Esophagus (tissue), 2 donors: ENCODE measurements around the gene ZGPAT. TPM values are rescaled to one million over a fixed set of nuclear protein-coding genes. Genes with fewer than 3 reads are reported as not detected.
A peak's percentile ranks its signal among the peaks of the same experiment; 100 is the strongest.

Experiments used
- H3K27ac ChIP-seq, 2 donors: one replicate each; pipeline ENCODE4 v1.5.1; 2013; ENCODE audit warnings: low read depth in 2 of 2, mild to moderate bottlenecking in 2 of 2, inconsistent platforms in 1 of 2, low read length in 1 of 2, moderate library complexity in 1 of 2
- H3K27me3 ChIP-seq, 2 donors: one replicate each; pipeline ENCODE4 v1.6.1; 2013; ENCODE audit warnings: low read length in 2 of 2, control low read depth in 1 of 2, mild to moderate bottlenecking in 1 of 2; ENCODE audit not compliant: insufficient read depth in 2 of 2, control insufficient read depth in 1 of 2
- H3K36me3 ChIP-seq, 2 donors: one replicate each; pipeline ENCODE4 v1.6.1; 2013; ENCODE audit warnings: low read length in 1 of 2; ENCODE audit not compliant: control insufficient read depth in 2 of 2, insufficient read depth in 2 of 2
- H3K4me1 ChIP-seq, 2 donors: one replicate each; pipeline ENCODE4 v1.6.1; 2013; ENCODE audit warnings: low read length in 1 of 2; ENCODE audit not compliant: control insufficient read depth in 2 of 2, insufficient read depth in 2 of 2
- H3K4me3 ChIP-seq, 2 donors: one replicate each; pipeline ENCODE4 v1.5.1; 2013; ENCODE audit warnings: low read length in 2 of 2, mild to moderate bottlenecking in 2 of 2, low read depth in 1 of 2, moderate library complexity in 1 of 2
- H3K9me3 ChIP-seq, 2 donors: one replicate each; pipeline ENCODE4 v1.6.1; 2013; ENCODE audit warnings: mild to moderate bottlenecking in 2 of 2, low read depth in 1 of 2, low read length in 1 of 2, moderate library complexity in 1 of 2; ENCODE audit not compliant: control insufficient read depth in 2 of 2, insufficient read depth in 1 of 2
- WGBS, 2 donors: extraction: QIAGEN DNeasy Blood & Tissue Kit; methylation state at CpG; one replicate each; pipeline ENCODE4 v1.1.7; 2013; 5-methylcytosine and 5-hydroxymethylcytosine counted together
- polyA plus RNA-seq, 2 donors: library from polyadenylated mRNA; stranded (reverse); fragments of 200-250 nt; gene quantifications; one replicate each; pipeline ENCODE4 v1.2.3, GENCODE V29; 2013
- donor health status: healthy with polysubstance abuse.
- donor health status: Bipolar disorder and iron deficiency.

Gene ZGPAT
- polyA plus RNA-seq, 2 donors = 24.4 to 38.9 TPM

DNA sequence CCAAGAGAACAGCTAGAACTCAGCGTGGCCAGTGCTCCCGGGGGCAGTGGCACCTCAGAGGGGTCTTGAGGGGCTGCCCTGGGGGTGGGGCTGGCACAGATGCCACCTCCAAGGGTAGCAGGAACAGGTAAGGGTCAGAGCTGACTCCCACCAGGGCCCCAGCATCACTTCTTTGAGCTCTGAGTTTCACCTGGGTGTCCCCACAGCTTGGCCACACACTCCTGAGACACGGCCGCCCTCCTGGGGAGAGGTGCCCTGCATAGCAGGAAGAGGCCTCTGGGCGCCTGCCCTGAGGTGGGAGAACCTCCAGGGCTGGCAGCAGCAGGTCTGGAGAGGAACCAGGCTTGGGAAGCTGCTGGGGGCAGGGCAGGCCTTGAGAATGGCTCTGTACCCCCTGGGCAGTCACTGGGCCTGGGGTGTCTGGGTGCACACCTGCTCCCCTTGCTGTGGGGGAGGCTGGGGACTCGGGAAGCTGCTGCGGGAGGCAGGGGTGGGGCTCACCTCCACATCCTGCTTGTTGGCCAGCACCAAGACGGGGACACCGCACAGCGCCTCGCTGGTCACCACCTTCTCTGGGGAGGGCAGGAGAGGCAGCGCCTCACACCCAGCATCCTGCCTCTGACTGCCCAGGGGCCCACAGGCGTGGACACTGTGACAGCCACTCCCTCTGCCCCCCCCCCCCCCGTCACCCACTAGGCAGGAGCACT lies 6.4 kb upstream of the ZGPAT start:
- peaks cover 4 to 18% of the 10 kb centered on the region in 2 donors for H3K4me1 ChIP-seq
- H3K36me3 ChIP-seq = peaks cover 6 to 22% of the 10 kb centered on the region in 2 donors
- 71 to 75% methylated on average over 14 of the region's 14 CpGs for WGBS, 2 donors
- H3K27me3 ChIP-seq = no peaks in the 10 kb centered on the region
- H3K27ac ChIP-seq = no peak overlapping the region
- no peak overlapping the region for H3K4me3 ChIP-seq
- no peaks in the 10 kb centered on the region for H3K9me3 ChIP-seq

DNA sequence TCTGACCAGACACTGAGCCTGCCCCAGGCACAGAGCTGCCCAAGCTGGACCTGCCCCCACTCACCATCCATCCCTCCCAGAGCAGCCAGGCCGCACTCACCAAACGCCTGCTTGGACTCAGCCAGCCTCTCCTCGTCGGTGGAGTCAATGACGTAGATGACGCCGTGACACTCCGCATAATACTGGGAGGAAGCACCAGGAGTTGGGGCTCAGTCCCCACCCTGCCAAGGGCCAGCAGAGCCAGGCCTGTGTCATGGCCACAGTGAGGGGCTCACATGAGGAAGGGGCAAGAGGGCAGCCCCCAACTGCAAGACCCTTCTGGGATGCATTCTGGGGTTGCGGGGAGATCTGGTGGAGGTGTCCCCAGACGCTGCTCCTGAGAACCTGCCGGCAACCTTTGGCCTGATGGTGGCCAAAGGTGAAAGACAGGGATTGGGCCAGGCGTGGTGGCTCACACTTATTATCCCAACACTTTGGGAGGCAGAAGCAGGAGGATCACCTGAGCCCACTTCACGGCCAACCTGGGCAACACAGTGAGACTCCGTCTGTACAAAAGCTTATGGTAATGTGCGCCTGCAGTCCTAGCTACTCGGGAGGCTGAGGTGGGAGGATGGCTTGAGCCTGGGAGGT lies 5.7 kb upstream of the ZGPAT start:
- 85 to 91% methylated on average over 16 of the region's 16 CpGs for WGBS, 2 donors
- peaks cover 6 to 22% of the 10 kb centered on the region in 2 donors for H3K36me3 ChIP-seq
- H3K4me1 ChIP-seq = peaks cover 0 to 13% of the 10 kb centered on the region in 2 donors
- H3K27me3 ChIP-seq = no peaks in the 10 kb centered on the region
- H3K9me3 ChIP-seq = no peaks in the 10 kb centered on the region
- H3K4me3 ChIP-seq = no peak overlapping the region
- no peak overlapping the region for H3K27ac ChIP-seq

DNA sequence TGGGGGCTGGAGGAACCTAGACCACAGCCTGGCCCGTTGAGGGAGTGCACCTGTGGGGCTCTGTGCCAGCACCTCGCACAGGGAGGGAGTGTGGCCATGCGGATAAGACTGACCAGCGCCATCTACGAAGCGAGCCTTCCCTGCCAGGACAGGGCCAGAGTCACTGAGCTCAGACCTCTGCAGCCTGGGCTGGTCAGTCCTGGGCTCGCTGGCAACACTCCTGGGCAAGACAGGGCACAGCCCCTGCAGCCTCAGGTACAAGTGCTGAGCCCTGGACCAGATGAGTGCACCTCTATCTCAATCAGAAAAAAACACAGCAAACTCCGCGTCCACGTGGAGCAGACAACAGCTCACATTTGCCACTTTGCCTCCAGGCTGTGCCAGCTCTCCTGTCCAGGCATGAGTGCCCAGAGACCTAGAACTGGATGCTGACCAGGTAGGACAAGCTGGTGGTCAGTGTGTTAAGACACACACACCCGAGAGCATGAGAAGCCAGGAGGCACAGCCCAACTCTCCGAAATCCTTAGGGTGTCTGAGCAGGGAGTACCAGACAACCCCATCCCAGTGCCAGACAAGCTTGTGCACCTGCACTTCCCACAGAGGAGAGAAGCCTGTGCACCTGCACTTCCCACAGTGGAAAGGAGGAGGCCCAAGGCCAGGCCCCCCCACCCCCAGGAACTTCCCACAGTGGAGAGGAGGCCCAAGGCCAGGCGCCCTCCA lies 4.9 kb upstream of the ZGPAT start:
- 71 to 72% methylated on average over 13 of the region's 13 CpGs for WGBS, 2 donors

DNA sequence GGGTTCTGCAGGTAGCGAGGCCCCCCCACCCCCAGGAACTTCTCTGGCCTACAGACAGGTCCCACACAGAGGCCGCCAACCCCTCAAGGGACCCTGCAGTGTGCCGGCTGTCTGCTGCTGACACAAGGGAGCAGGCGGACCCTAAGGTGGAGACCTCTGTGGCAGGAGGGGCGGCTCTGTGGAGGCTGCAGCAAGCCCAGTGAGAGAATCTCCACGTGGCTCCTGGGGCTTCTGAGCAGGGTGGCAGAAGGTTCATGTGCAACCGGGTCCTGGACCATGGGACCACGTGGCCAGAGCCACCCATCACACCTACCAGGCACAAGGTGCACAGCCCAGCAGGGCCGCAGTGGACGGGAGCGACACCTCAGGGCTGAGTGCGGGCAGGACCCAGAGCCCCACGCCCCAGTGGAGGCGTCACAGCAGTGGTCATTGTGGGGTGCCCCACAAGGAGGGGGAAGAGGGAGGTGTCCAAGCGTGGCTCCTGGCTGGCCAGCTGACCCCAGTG lies 4.3 kb upstream of the ZGPAT start:
- 79 to 89% methylated on average over 10 to 15 of the region's 15 CpGs for WGBS, 2 donors
- Histone ChIP-seq H3K27ac (no peak overlapping the region), H3K4me1 (peaks cover 0 to 8% of the 10 kb centered on the region in 2 donors), H3K27me3 (no peaks in the 10 kb centered on the region), H3K9me3 (no peaks in the 10 kb centered on the region), H3K36me3 (peaks cover 6 to 22% of the 10 kb centered on the region in 2 donors), H3K4me3 (no peak overlapping the region)

More for the DNA sequence above, 4.9 kb upstream of the ZGPAT start:
- Histone ChIP-seq H3K4me1 (peaks cover 0 to 6% of the 10 kb centered on the region in 2 donors), H3K27me3 (no peaks in the 10 kb centered on the region), H3K9me3 (no peaks in the 10 kb centered on the region), H3K27ac (no peak overlapping the region), H3K4me3 (no peak overlapping the region), H3K36me3 (peaks cover 6 to 22% of the 10 kb centered on the region in 2 donors)

DNA sequence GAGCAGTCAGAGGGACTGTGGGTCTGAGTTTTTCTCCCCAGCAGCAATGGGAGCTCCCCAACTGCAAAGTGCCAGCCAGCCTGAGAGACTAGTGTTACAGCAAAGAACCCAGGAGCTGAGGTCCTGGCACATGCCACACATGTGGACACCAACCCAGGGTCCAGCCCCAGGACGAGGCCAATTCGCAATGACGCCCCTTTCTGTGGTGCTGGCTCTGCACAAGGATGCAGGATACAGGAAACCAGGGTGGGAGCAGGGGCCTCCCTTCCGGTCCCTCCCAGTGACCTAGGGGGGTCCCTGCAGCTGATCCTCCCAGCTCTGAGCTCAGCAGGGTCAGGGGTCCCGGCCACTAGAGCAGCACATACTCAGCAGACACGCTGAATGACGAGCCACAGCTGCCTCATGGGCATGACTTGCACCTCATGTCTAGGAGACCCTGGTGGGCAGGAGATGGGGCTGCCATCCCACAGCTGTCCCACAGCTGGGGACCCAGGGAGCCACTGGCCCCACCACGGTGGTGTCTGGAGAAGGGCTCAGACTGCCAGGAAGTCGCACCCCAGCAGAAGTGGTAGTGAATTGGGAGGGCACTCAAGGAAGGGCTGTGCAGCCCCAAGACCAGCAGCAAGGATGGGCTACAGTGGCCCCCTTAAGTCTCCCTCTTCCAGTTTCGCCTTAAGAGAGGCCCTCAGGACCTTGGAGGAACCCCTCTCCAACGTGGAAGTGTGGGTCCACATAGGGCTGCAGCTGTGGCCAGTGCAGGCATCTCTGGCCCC lies 3.7 kb upstream of the ZGPAT start:
- peaks cover 6 to 27% of the 10 kb centered on the region in 2 donors for H3K36me3 ChIP-seq
- H3K4me3 ChIP-seq = no peak overlapping the region

DNA sequence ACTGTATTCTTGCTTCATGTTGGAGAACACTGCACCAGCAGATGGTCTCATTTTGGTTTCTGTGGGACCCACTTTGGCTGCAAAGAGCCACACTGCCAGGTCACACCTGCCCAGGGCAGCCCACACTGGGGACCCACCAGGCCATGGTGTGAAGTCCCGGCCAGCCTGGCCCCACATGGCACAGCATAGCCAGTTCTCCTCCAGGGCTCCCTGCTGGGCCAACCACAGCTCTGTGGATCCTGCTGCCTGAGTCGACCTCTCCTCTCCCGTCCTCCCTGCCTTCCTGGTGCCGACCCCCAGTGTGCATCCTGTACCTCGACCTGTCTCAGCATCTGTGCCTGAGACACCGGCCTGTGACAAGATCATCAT lies 3.1 kb upstream of the ZGPAT start:
- Histone ChIP-seq H3K9me3 (no peaks in the 10 kb centered on the region), H3K4me3 (no peak overlapping the region)

More for the DNA sequence above, 3.7 kb upstream of the ZGPAT start:
- Histone ChIP-seq H3K27ac (no peak overlapping the region), H3K27me3 (no peaks in the 10 kb centered on the region), H3K4me1 (peaks cover 0 to 14% of the 10 kb centered on the region in 2 donors), H3K9me3 (no peaks in the 10 kb centered on the region)
- 88 to 90% methylated on average over 11 of the region's 11 CpGs for WGBS, 2 donors

DNA sequence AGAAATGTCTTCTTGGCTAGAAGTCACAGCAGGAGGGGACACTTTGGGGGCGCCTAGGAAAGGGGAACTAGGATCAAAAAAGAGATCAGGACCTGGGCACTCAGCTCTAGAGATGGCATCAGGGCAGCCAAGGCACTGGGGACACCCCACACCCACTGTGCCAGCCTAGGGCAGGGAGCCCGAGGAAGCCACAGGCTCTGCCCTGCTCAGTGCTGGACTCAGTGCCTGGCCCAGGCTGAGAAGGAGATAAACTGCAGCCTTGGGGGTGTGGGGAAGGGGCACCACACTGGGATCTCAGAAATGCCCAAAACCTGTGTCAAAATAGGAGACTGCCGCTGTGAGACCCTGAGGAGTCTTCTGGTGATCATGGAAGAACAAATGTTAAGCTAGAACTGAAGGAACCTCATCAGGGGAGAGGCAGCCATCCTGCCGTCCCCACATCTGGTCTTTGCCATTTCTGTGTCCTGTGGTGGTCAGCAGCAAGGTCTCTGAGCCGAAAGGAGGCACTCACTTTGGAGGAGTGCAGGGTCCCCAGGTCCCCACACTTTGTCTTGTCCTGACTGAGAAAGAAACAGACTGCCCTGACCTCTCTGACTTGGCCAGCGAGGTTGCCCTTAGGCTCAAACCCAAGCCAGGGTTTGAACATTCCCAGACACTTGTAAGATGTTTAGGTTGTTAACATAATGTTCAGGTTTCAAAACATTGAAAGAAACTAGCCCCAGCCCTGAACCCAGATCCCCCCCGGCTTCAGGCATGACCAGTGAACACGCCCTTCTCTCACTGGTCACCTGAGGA lies 2.4 kb upstream of the ZGPAT start:
- Histone ChIP-seq H3K9me3 (no peaks in the 10 kb centered on the region), H3K27ac (no peak overlapping the region), H3K4me3 (no peak overlapping the region), H3K36me3 (peaks cover 6 to 30% of the 10 kb centered on the region in 2 donors), H3K4me1 (peaks cover 0 to 12% of the 10 kb centered on the region in 2 donors), H3K27me3 (no peaks in the 10 kb centered on the region)
- 87 to 90% methylated on average over 8 of the region's 8 CpGs for WGBS, 2 donors

More for the DNA sequence above, 3.1 kb upstream of the ZGPAT start:
- 78 to 87% methylated on average over 6 of the region's 6 CpGs for WGBS, 2 donors
- Histone ChIP-seq H3K27me3 (no peaks in the 10 kb centered on the region), H3K27ac (no peak overlapping the region), H3K4me1 (peaks cover 0 to 12% of the 10 kb centered on the region in 2 donors), H3K36me3 (peaks cover 6 to 30% of the 10 kb centered on the region in 2 donors)

DNA sequence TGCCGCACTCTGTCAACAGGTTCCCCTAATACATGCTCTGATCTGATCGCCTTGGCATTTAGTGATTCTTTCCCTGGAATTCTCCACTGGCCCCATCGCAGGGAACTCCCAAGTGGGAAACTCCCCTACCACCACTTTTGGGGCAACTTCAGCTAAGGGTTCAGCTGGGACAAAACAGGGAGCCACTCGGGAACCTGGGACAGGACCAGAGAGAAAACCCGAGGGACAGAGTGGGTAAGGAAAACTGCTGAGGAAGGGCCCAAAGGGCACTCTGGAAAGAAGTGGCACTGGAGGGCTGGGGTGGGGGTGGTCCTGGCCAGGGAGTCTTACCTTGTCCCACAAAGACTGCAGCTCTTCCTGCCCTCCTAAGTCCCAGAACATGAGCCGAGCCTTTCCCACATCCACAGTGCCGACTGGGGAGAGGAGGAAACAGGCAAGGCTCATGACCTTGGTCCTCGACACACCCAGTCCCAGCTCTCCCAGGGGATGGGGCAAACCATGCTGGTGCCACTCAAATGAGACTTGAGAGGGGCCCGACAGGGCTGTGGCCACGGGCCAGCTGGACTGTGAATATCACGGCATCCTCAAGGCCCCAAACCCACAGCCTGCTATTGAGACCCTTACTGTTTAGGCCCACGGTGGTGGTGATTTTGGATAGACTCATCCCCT lies 1.7 kb upstream of the ZGPAT start:
- 69 to 72% methylated on average over 12 of the region's 12 CpGs for WGBS, 2 donors
- H3K9me3 ChIP-seq = no peaks in the 10 kb centered on the region
- H3K4me1 ChIP-seq = peaks cover 0 to 12% of the 10 kb centered on the region in 2 donors
- H3K4me3 ChIP-seq = peak overlapping the region in 1 of 2 donors; percentile 86
- H3K36me3 ChIP-seq = peaks cover 6 to 33% of the 10 kb centered on the region in 2 donors
- H3K27ac ChIP-seq = peak overlapping the region in 1 of 2 donors; percentile 95
- no peaks in the 10 kb centered on the region for H3K27me3 ChIP-seq
